HG03457 (cell line): ENCODE measurements around the gene JPH2.

Experiments used
- ATAC-seq: cut with Tn5 transposase; IDR thresholded peaks from one replicate; pipeline ENCODE4 v1.9.1; 2021; ENCODE audit warnings: moderate number of reproducible peaks; ENCODE audit not compliant: unreplicated experiment

Gene JPH2

GRCh38 chr20:44187772-44188709, 1.1 kb upstream of the JPH2 start:
- no peak for ATAC-seq

- ATAC-seq, result no peak
Observed at GRCh38 chr20:44186674-44187053, 324 bp downstream of the JPH2 start.

- no peak for ATAC-seq
Observed at GRCh38 chr20:44186201-44186600, 787 bp downstream of the JPH2 start.

- ATAC-seq, result no peak
Observed at GRCh38 chr20:44185574-44185973, 1.4 kb downstream of the JPH2 start.

- ATAC-seq, result no peak
Observed at GRCh38 chr20:44183282-44183681, 3.7 kb downstream of the JPH2 start.

- no peak for ATAC-seq
Observed at GRCh38 chr20:44182863-44183262, 4.1 kb downstream of the JPH2 start.

- ATAC-seq, result no peak
Observed at GRCh38 chr20:44182135-44182765, 4.7 kb downstream of the JPH2 start.

- no peak for ATAC-seq
Observed at GRCh38 chr20:44181611-44182010, 5.4 kb downstream of the JPH2 start.

- ATAC-seq, result no peak
Observed at GRCh38 chr20:44180814-44181213, 6.2 kb downstream of the JPH2 start.

- ATAC-seq, result no peak
Observed at GRCh38 chr20:44176833-44177534, 10.0 kb downstream of the JPH2 start.

- no peak for ATAC-seq
Observed at GRCh38 chr20:44174996-44175765, 11.8 kb downstream of the JPH2 start.

- no peak for ATAC-seq
Observed at GRCh38 chr20:44173846-44174245, 13.1 kb downstream of the JPH2 start.

GRCh38 chr20:44173116-44173515, 13.9 kb downstream of the JPH2 start:
- no peak for ATAC-seq

GRCh38 chr20:44172572-44172950, 14.4 kb downstream of the JPH2 start:
- ATAC-seq, result no peak

- no peak for ATAC-seq
Observed at GRCh38 chr20:44171775-44172571, 15.0 kb downstream of the JPH2 start.

GRCh38 chr20:44170816-44171410, 16.1 kb downstream of the JPH2 start:
- ATAC-seq, result no peak

- no peak for ATAC-seq
Observed at GRCh38 chr20:44167736-44168135, 19.3 kb downstream of the JPH2 start.

GRCh38 chr20:44166477-44166876, 20.5 kb downstream of the JPH2 start:
- no peak for ATAC-seq

GRCh38 chr20:44166008-44166407, 21.0 kb downstream of the JPH2 start:
- no peak for ATAC-seq

- ATAC-seq, result no peak
Observed at GRCh38 chr20:44160133-44160532, 26.9 kb downstream of the JPH2 start.
